Hippocampal formation (tissue), 2 donors: ENCODE results near the gene PKD2L2.
"Not testable (repeated sequence)": the region's sequence is repeated elsewhere in the genome, so short reads cannot be mapped to it uniquely, and the experiment has no call there.

Experiments used
- DNase-seq, 2 donors: peaks; one replicate each; lab custom pipeline; 2025; lab: John Stamatoyannopoulos, UW

Gene PKD2L2

DNA sequence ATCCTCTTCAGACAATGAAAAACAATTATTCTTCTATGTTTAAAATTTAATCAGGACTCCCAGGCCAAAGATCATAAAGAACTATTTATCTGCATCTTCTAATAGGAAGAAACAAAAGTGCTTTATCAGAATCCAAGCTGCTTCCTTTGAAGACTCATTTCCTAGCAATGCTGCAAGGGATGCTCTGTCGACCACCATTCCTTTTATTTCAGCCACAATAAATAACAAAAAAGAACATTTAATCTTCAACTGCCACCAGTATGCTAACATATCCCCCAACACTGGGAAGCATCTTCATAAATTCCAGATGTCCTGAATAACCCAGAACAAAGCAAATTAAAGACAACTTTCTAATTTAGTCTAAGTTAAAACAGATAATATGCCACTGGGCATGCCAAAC lies 68.7 kb downstream of the PKD2L2 start:
- DNase-seq: no peak

DNA sequence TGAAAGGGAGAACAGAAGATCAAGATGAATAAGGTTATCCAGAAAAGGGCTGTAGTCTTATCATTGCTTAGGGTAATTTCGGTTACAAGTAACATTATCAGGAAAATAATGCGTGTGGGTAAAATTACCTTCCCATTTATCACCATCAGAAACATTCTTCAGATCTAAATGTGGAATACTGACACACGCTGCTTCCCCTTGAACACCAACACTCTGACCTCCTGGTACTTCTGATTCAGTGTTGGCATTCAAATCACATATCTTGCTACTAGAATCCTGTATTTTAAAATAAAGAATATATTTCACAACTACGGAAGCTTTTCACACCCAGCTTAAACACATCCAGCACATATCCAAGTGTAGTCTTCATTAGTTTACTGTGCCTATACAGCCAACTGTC lies 70.2 kb downstream of the PKD2L2 start:
- DNase-seq: no peak

DNA sequence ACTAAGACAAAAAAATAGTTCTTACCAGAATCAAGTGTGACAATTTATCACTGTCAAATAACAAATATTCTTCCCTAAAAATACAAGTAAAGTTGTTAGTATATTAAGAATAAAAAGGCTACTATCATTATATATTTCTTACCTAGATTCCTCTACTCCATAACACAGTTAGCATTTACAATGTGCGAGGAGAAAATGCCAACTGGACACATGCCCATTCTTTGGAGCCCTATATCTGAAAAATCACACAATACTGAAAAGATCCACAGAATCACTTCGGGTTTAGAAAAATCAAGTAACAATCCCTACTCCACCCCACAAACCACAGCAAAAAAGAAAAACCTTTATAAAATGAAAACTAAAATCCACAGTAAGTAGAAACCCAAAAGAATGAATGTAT lies 70.9 kb downstream of the PKD2L2 start:
- DNase-seq: no peak

DNA sequence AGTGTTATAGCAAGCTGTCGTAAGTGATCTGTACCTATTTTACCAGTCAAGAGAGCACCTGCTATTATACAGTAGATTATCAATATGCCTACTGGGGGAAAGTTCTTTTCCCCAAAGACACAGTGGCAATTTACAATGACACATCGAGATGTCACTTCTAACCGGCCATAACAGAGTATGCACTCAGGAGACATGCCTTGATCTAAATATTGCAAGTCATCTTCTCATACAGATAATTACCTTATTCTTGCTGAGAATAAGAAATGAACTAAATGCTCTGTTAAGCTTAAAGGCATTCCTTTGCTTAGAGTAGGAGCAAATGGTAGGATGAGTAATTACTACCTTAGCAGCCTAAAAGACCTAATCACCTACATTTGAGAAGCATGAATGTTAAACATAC lies 71.6 kb downstream of the PKD2L2 start:
- DNase-seq: no peak

DNA sequence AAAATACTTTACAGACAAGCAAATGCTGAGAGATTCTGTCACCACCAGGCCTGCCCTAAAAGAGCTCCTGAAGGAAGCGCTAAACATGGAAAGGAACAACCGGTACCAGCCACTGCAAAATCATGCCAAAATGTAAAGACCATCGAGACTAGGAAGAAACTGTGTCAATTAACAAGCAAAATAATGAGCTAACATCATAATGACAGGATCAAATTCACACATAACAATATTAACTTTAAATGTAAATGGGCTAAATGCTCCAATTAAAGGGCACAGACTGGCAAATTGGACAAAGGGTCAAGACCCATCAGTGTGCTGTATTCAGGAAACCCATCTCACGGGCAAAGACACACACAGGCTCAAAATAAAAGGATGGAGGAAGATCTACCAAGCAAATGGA lies 81.1 kb downstream of the PKD2L2 start:
- not testable (repeated sequence) for DNase-seq

DNA sequence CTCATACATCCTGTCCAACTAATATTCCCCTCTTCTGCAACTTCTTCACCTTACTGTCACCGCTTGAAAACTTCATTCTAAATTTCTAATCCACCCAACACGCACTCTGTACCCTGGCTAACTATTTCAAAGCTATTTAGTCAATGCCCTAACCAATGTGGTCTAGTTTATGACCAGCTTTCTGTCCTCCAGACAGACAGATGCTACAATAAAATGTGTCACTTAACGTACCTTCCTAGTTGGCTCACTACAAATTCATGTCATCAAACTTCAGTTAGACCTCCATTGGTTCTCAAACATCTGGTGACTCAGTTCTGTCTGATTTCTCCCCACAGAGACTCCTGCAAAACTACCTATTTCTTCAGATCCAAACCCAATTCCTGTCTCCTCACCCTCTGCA lies 86.0 kb downstream of the PKD2L2 start:
- no peak for DNase-seq

- DNase-seq: no peak
These were observed 100.2 kb downstream of the PKD2L2 start for GRCh38 chr5:137989419-137989818.
